Frontal cortex (tissue), 4 donors: ENCODE data around the gene SAMD8. TPM values are rescaled to one million over a fixed set of nuclear protein-coding genes. Genes with fewer than 3 reads are reported as not detected.

Experiments used
- DNase-seq, 2 donors: peaks; one replicate each; pipeline ENCODE4 v3.0.0; 2012; ENCODE audit warnings: low spot score in 2 of 2
- FAIRE-seq: peaks from 2 replicates; lab custom pipeline; 2012; peaks lifted over from hg19 to GRCh38; lab: Jason Lieb, UNC
- total RNA-seq: library from RNA; depleted of rRNA; stranded (reverse); fragments of >200 nt; gene quantifications from one replicate; pipeline ENCODE4 v1.2.3, GENCODE V29; 2014
- donor health status: control.
- donor health status: control.
- donor health status: control.

Gene SAMD8
- total RNA-seq, 1 donor from 2014 or later: 73.4 TPM

GRCh38 chr10:75083972-75084833 is 27.3 kb upstream of the SAMD8 start:
- DNase-seq (no peak), FAIRE-seq (no peak)

- no peak for FAIRE-seq
- no peak for DNase-seq
Measured at GRCh38 chr10:75084834-75085384, 26.5 kb upstream of the SAMD8 start.

- no peak for FAIRE-seq
- no peak for DNase-seq
Measured at GRCh38 chr10:75086278-75086934, 25.1 kb upstream of the SAMD8 start.

GRCh38 chr10:75088640-75089039 is 22.8 kb upstream of the SAMD8 start:
- no peak for DNase-seq
- no peak for FAIRE-seq

DNA sequence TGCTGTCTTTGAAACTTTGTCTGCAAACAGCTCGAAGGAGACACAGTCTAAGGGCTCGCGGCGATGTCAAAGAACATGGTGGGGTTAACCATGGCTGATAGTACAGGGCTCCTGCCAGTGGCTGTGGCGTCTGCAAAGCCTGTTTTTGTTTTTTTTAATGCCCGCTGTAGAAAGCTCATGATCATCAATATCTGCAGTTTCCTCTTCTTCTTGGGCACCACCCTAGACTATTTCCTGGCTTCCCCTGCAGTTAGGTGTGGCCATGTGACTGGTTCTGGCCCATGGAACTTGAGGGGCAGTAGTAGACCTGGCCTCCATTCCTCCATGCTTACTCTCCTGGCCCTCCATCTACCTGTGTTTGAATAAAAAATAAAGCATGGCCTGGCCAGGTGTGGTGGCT is 21.8 kb upstream of the SAMD8 start:
- no peak for FAIRE-seq

GRCh38 chr10:75091146-75091545 is 20.3 kb upstream of the SAMD8 start:
- no peak for FAIRE-seq
- no peak for DNase-seq

More for the DNA sequence above, 21.8 kb upstream of the SAMD8 start:
- DNase-seq: no peak

GRCh38 chr10:75094465-75094864 is 17.0 kb upstream of the SAMD8 start:
- no peak for FAIRE-seq
- no peak for DNase-seq

- no peak for FAIRE-seq
- no peak for DNase-seq
Measured at GRCh38 chr10:75095631-75096030, 15.8 kb upstream of the SAMD8 start.

DNA sequence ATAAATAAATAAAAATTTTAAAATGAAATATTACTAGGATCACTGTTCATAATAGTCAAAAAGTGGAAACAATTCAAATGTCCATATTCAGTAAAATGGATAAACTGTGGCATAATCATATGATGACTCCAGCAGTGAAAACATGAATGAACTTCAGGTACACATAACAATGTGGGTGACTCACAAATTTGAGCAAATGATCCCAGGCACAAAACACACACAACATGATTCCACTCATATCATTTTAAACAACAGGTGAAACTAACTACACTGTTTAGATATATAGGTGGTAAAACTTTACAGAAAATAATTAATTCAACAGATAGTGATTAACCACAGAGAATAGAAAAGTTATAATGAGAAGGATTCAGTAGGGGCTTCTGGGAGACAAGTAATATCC is 14.7 kb upstream of the SAMD8 start:
- FAIRE-seq (no peak), DNase-seq (no peak)

DNA sequence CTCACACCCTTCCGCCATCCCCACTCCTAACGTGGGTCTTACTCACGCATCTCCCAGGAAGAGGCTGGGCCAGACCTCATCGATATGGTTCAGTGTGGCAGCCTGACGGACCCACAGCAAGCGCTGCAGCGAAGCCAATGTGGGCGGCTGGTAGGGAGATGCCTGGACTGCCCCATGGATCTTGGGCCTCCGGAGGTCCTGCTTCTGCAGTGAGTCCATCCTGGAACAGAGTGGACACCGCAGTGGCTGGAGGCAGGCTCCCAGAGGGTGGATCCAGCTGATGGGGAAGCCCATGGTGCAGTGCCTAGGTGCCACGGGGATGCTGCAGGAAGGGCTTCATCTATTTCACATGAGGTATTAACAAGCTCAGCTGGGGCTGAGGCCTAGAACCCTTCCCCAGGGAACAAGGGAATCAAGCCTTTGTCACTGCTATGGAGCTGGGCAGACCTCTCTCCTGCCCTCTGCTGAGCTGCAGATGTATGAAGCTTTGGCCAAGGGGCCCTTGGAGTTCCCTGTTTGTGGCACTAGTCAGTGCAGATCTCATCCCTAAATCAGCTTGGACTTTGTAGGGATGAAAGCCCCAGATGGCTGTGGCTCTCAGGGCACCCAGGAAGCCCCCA is 13.7 kb upstream of the SAMD8 start:
- DNase-seq: no peak
- FAIRE-seq: no peak

GRCh38 chr10:75098902-75099673 is 12.4 kb upstream of the SAMD8 start:
- no peak for DNase-seq
- FAIRE-seq: no peak

GRCh38 chr10:75099952-75100763 is 11.3 kb upstream of the SAMD8 start:
- FAIRE-seq (no peak), DNase-seq (peak; percentile 72 to 89)

GRCh38 chr10:75100764-75101291 is 10.6 kb upstream of the SAMD8 start:
- FAIRE-seq (no peak), DNase-seq (no peak)

- no peak for DNase-seq
- FAIRE-seq: no peak
Measured at GRCh38 chr10:75101416-75102251, 9.8 kb upstream of the SAMD8 start.

GRCh38 chr10:75102830-75103673 is 8.4 kb upstream of the SAMD8 start:
- FAIRE-seq: no peak

GRCh38 chr10:75103881-75104686 is 7.4 kb upstream of the SAMD8 start:
- DNase-seq (no peak), FAIRE-seq (no peak)

More at GRCh38 chr10:75102830-75103673, 8.4 kb upstream of the SAMD8 start:
- DNase-seq: no peak
